ENCODE measurements around the gene LYSMD1. TPM values are rescaled to one million over a fixed set of nuclear protein-coding genes. Genes with fewer than 3 reads are reported as not detected.
A peak's percentile ranks its signal among the peaks of the same experiment; 100 is the strongest.
"Not testable (repeated sequence)": the region's sequence is repeated elsewhere in the genome, so short reads cannot be mapped to it uniquely, and the experiment has no call there.

Gene LYSMD1
- 1 to 10 TPM; 2.5 to 4.5 TPM for total RNA-seq
- under 1 TPM in 2 of 3 donors, not detected in 1; 0.23 to 0.30 TPM for polyA plus RNA-seq
- 2.0 to 6.1 (median 4.0) reads per million in 6 experiments for total RNA-seq

DNA sequence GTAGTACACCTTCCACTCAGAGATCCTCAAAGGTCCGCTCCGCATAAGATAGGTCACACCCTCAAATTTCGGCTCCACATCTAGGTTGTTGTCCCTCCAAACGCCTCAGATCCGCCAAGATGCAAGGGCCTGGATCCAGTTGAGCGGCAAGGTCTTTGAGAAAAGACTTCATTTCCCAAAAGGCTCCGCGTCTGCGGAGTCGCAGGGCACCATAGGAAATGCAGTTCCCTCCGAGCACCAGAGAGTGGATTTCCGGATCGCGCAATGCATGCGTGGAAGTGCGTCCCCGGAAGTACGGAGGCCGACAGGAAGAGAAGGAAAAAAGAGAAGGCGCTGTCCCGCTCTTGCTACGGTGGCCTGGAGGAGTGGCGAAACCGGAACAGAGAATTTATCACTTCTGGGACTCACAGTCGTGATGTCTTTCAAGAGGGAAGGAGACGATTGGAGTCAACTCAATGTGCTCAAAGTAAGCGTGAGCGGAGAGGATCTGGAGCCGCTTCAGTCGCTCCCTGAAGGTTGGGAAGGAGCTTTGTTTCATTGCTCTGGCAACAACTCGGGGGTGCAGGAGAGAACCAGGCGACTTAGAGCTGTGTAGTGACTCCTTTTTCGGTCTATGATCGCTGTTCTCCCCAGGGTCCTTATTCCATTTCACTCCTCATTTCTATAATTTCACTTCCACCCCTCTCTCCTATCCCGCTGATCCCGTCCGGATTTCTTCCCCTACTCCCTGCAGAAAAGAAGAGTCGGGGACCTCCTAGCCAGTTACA, at the start of gene LYSMD1, which contains the start of gene SCNM1:
LYSMD1 (minus strand) TSS at position 165 of the 767 bp plus-strand sequence. CDS start 644 bp downstream, outside the sequence.
SCNM1 (plus strand) TSS at position 407 of the 767 bp plus-strand sequence; CDS start at position 416, 9 bp downstream.
- Mint-ChIP-seq H3K27ac (peak within 1 kb of the TSS; percentile 90 to 99 (median 97)), H3K27me3 (peaks cover 0 to 3% (median 0%) of the 10 kb centered on the region in 5 donors), H3K36me3 (peaks cover 0 to 56% (median 13%) of the 10 kb centered on the region in 3 donors), H3K4me1 (peaks cover 21 to 62% (median 61%) of the 10 kb centered on the region in 4 donors), H3K4me3 (peak within 1 kb of the TSS; percentile 90 to 98 (median 96)), H3K9me3 (peaks cover 0 to 3% (median 0%) of the 10 kb centered on the region in 9 donors)
- POLR2A ChIA-PET = interaction anchor here (0.5 to 3.4 kb wide), 13 partner anchors 9 to 170 kb away, joined by 3 to 36 read pairs (median 4); partner anchors contain the start of genes C1orf56, PSMD4, TMOD4 and TNFAIP8L2
- peak; percentile 83 to 98 (median 96) for DNase-seq
- peak; percentile 97 to 98 for ATAC-seq

- ATAC-seq = no peak
- H3K9me3 Mint-ChIP-seq = no peaks in the 10 kb centered on the region
- peak overlapping the region in 4 of 10 donors; percentile 1 to 27 (median 3) for H3K4me3 Mint-ChIP-seq
- DNase-seq = no peak
- H3K27me3 Mint-ChIP-seq = no peaks in the 10 kb centered on the region
- peaks cover 0 to 59% (median 7%) of the 10 kb centered on the region in 3 donors for H3K36me3 Mint-ChIP-seq
- peaks cover 9 to 43% (median 27%) of the 10 kb centered on the region in 4 donors for H3K4me1 Mint-ChIP-seq
- POLR2A ChIA-PET = no interaction called here
- peak overlapping the region in 5 of 10 donors; percentile 33 to 63 (median 52) for H3K27ac Mint-ChIP-seq
Observed at GRCh38 chr1:151213560-151213959, 47.9 kb upstream of the LYSMD1 start.

DNA sequence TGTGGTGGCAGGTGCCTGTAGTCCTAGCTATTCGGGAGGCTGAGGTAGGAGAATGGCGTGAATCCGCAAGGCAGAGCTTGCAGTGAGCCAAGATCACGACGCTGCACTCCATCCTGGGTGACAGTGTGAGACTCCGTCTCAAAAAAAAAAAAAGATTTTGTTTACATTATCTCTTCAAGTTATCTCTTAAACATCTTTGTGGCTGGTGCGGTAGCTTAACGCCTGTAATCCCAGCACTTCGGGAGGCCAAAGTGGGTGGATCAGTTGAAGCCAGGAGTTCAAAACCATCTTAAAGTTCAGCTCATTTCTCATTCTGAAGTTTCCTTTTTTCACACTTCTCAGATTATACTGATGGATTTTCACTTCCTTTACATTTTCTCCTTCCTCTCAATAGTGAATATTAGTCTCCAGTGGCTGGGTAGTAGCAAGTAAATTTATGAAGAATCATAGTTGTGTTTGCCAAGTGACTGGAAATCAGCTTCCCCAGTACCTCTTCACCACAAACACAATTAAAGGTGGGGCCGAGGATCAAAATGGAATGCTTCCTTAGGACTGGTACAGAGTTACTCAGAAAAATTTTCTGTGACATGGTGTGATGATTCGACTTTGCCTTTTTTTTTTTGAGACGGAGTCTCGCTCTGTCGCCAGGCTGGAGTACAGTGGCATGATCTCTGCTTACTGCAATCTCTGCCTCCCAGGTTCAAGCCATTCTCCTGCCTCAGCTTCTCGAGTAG, 46.4 kb upstream of the LYSMD1 start:
- Mint-ChIP-seq H3K4me1 (peaks cover 9 to 41% (median 23%) of the 10 kb centered on the region in 4 donors), H3K27me3 (no peaks in the 10 kb centered on the region), H3K9me3 (no peaks in the 10 kb centered on the region), H3K27ac (peak overlapping the region; percentile 11 to 92 (median 70)), H3K4me3 (peak overlapping the region in 7 of 10 donors; percentile 22 to 68 (median 60)), H3K36me3 (peaks cover 0 to 70% (median 7%) of the 10 kb centered on the region in 3 donors)
- POLR2A ChIA-PET = interaction anchor here (0.6 kb wide), 2 partner anchors 17 to 74 kb away, joined by 4 to 5 read pairs; no protein-coding TSS in a partner anchor
- DNase-seq (no peak), ATAC-seq (no peak)

- Mint-ChIP-seq H3K27me3 (no peaks in the 10 kb centered on the region), H3K4me3 (peak overlapping the region in 1 of 10 donors; percentile 15), H3K27ac (peak overlapping the region in 3 of 10 donors; percentile 5 to 92 (median 11)), H3K9me3 (no peaks in the 10 kb centered on the region), H3K36me3 (peaks cover 0 to 76% (median 4%) of the 10 kb centered on the region in 3 donors), H3K4me1 (peaks cover 6 to 39% (median 19%) of the 10 kb centered on the region in 4 donors)
- DNase-seq (no peak), ATAC-seq (no peak)
- POLR2A ChIA-PET = no interaction called here
Observed at GRCh38 chr1:151210830-151211229, 45.1 kb upstream of the LYSMD1 start.

DNA sequence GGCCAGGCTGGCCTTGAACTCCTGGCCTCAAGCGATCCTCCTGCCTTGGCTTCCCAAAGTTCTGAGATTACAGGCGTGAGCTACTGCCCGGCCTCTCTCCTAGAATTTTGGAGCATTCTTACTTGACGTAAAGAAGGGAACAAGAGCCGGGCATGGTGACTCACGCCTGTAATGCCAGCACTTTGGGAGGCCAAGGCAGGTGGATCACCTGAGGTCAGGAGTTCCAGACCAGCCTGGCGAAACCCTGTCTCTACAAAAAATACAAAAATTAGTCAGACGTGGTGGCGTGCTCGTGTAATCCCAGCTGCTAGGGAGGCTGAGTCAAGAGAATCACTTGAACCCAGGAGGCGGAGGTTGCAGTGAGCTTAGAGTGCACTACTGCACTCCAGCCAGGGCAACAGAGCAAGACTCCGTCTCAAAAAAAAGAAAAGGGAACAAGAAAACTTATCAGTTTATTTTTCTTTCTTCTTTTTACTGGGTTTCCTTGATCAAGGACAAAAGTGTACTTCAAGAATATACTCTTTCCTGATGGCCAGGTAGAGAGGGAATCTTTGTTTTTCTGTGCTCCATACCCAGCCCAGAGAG, 39.8 kb upstream of the LYSMD1 start:
- not testable (repeated sequence) for H3K4me3 Mint-ChIP-seq, ATAC-seq, H3K27me3 Mint-ChIP-seq, H3K9me3 Mint-ChIP-seq, DNase-seq
- peaks cover 5 to 36% (median 24%) of the 10 kb centered on the region in 4 donors for H3K4me1 Mint-ChIP-seq
- peak overlapping the region in 3 of 10 donors; percentile 49 to 80 (median 73) for H3K27ac Mint-ChIP-seq
- peaks cover 0 to 73% (median 3%) of the 10 kb centered on the region in 3 donors for H3K36me3 Mint-ChIP-seq
- POLR2A ChIA-PET = interaction anchor here (2.0 kb wide), 1 partner anchor 16 kb away, joined by 6 read pairs; the partner anchor contains the start of gene VPS72

- POLR2A ChIA-PET = interaction anchor here (0.9 to 2.0 kb wide), 3 partner anchors 10 to 55 kb away, joined by 3 to 19 read pairs (median 5); partner anchors contain the start of genes PSMD4 and VPS72
- no peaks in the 10 kb centered on the region for H3K9me3 Mint-ChIP-seq
- peak overlapping the region; percentile 94 to 100 (median 97) for H3K4me3 Mint-ChIP-seq
- H3K27me3 Mint-ChIP-seq = peaks cover 0 to 3% (median 0%) of the 10 kb centered on the region in 5 donors
- peaks cover 30 to 63% (median 50%) of the 10 kb centered on the region in 4 donors for H3K4me1 Mint-ChIP-seq
- ATAC-seq = no peak
- DNase-seq = no peak
- H3K27ac Mint-ChIP-seq = peak overlapping the region; percentile 93 to 100 (median 97)
- H3K36me3 Mint-ChIP-seq = peaks cover 0 to 31% (median 9%) of the 10 kb centered on the region in 3 donors
Observed at GRCh38 chr1:151199873-151200581, 34.3 kb upstream of the LYSMD1 start.

DNA sequence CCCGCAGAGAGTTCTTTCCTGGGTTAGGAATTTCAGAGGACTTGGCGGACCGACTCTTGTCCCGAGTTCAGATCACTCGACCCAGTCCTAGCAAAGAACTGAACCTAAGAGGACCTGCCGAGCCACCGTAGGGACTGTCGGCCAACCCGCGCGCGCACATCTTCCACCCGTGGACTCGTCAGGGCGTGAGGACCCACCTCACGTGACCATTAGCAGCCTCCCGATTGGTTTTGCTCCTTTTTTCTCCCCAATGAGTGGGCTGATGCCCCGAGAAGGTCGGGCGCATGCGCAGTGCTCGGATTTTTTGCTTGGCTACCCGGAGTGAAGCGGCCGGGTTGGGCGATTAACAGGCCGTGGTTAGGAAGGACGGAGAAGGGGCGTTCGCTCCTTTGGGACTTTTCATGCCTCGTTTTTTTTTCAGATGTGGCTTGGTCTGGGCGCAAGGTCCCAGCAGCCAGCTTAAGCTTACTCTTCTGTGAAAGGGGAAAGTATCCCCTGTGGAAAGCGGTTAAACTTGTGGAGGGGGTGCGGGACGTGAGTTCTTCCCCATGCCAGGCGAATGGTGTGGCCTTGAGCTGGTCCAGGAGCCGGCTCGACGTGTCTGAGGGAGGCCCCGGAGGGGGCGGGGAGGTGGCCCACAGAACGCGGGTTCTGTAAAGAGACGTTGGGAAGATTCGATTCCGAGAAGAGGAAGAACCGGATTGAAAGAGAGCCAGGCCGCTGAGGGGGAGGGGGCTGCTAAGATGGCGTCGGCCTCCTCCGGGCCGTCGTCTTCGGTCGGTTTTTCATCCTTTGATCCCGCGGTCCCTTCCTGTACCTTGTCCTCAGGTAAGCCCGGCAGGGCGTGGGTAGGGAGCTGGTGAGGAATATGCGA, 32.8 kb upstream of the LYSMD1 start, which contains the start of gene PIP5K1A:
PIP5K1A (plus strand) TSS at position 299 of the 874 bp plus-strand sequence; CDS start at position 744, 445 bp downstream.
- Mint-ChIP-seq H3K36me3 (peaks cover 0 to 22% (median 9%) of the 10 kb centered on the region in 3 donors), H3K9me3 (no peaks in the 10 kb centered on the region), H3K4me1 (peaks cover 28 to 49% (median 41%) of the 10 kb centered on the region in 4 donors), H3K27me3 (peaks cover 0 to 3% (median 0%) of the 10 kb centered on the region in 5 donors), H3K4me3 (peak within 1 kb of the TSS; percentile 94 to 100 (median 97)), H3K27ac (peak within 1 kb of the TSS; percentile 93 to 100 (median 97))
- ATAC-seq = peak; percentile 96 to 98
- POLR2A ChIA-PET = interaction anchor here (0.6 to 2.0 kb wide), 7 partner anchors 9 to 198 kb away, joined by 3 to 19 read pairs (median 3); partner anchors contain the start of genes PSMD4 and VPS72
- DNase-seq = peak; percentile 96 to 100 (median 98)

DNA sequence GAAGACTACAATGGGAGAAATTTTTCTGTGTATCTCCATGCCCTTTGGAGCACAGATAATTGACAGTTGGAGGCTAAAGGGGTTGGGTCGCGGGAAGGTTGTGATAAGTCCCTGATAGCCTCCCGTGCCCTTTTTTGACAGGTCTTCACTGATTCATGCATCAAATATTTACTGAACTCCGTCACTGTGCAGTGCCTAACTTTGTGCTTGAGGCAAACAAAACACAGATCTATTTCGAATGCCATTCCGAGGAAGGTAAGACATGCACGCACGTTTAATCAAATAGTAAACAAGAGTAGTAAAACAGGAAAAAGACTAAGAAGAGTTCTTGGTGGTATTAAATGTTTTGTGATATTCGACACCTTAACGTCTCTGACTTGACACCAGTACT, 32.2 kb upstream of the LYSMD1 start:
- Mint-ChIP-seq H3K4me3 (peak overlapping the region; percentile 94 to 100 (median 97)), H3K4me1 (peaks cover 28 to 47% (median 41%) of the 10 kb centered on the region in 4 donors), H3K9me3 (no peaks in the 10 kb centered on the region), H3K27me3 (peaks cover 0 to 3% (median 0%) of the 10 kb centered on the region in 5 donors), H3K36me3 (peaks cover 0 to 16% (median 9%) of the 10 kb centered on the region in 3 donors), H3K27ac (peak overlapping the region; percentile 93 to 100 (median 97))
- ATAC-seq (no peak), DNase-seq (no peak)
- POLR2A ChIA-PET = interaction anchor here (1.2 to 2.0 kb wide), 3 partner anchors 8 to 57 kb away, joined by 3 to 19 read pairs (median 4); partner anchors contain the start of genes PSMD4 and VPS72

DNA sequence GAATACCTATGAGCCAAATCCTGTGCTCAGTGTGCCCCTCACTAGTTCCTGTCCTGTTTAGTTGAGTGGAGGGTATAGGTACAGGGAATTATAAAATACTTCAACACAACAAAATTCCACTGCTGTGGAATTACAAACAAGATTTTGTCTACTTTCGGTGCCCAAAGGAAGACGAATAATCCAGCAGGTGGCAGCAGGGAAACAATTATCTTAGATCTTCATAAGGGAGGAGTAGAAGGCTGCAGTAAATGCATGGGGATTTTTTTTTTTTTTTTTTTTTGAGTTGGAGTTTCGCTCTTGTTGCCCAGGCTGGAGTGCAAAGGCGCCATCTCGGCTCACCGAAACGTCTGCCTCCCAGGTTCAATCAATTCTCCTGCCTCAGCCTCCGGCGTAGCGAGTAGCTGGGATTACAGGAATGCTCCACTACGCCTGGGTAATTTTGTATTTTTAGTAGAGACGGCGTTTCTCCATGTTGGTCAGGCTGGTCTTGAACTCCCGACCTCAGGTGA, 30.6 kb upstream of the LYSMD1 start:
- ATAC-seq = peak; percentile 12 to 25
- peaks cover 0 to 6% (median 3%) of the 10 kb centered on the region in 3 donors for H3K36me3 Mint-ChIP-seq
- H3K27ac Mint-ChIP-seq = peak overlapping the region in 2 of 10 donors; percentile 58 to 66
- peaks cover 25 to 38% (median 33%) of the 10 kb centered on the region in 4 donors for H3K4me1 Mint-ChIP-seq
- peak overlapping the region in 6 of 10 donors; percentile 13 to 70 (median 42) for H3K4me3 Mint-ChIP-seq
- peak in 9 of 10 donors; percentile 19 to 78 (median 51) for DNase-seq
- H3K27me3 Mint-ChIP-seq = peaks cover 0 to 3% (median 0%) of the 10 kb centered on the region in 5 donors
- H3K9me3 Mint-ChIP-seq = no peaks in the 10 kb centered on the region
- POLR2A ChIA-PET = interaction anchor here (0.7 to 1.4 kb wide), 3 partner anchors 55 to 144 kb away, joined by 3 to 9 read pairs (median 4); no protein-coding TSS in a partner anchor

Measured in naive thymus-derived CD8-positive, alpha-beta T cell (primary cell).